Astrocyte (in vitro differentiated cells and primary cell): Measurements from ENCODE around the gene SUGCT.

Experiments
- CTCF ChIP-seq: IDR thresholded peaks from 2 replicates; pipeline ENCODE4 v1.5.1; 2011; ENCODE audit warnings: low read depth, mild to moderate bottlenecking, inconsistent platforms, low read length, moderate library complexity; ENCODE audit not compliant: insufficient read depth
- EZH2 ChIP-seq: IDR thresholded peaks from 2 replicates; pipeline ENCODE4 v1.6.1; 2012; ENCODE audit warnings: mild to moderate bottlenecking, low read length, inconsistent platforms; ENCODE audit not compliant: insufficient read depth

DNA sequence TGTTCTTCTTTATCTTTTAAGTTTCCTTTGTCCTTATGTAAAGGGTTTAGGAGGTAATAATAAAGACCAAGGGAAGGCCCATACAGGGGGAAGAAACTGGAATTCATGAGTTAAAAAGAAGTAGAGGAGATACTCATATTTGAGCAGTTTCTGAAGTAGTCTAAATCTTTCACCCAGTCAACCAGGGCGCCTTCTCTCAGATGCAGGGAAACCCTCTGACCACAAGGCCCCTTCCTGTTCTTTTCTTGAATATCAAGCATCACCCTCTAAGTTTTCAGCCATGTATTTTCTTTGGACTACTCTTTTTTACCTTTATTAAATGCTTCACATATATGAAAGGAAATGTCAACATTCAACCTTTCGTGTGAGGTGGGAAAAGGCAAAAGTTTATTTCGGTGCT is 630.8 kb downstream of the SUGCT start:
- TF ChIP-seq CTCF (no peak), EZH2 (no peak)
